GM10266 (cell line): Measurements from ENCODE around the gene HNMT.

Experiments
- DNase-seq: peaks from one replicate; pipeline ENCODE4 v3.0.0; 2012; ENCODE audit errors: extremely low spot score
- TF ChIP-seq, protein P1 (sequence below): IDR thresholded peaks from 2 replicates; pipeline ENCODE4 v1.5.1; 2012; ENCODE audit warnings: mild to moderate bottlenecking, low read depth; ENCODE audit not compliant: control insufficient read depth, insufficient read depth; ENCODE audit errors: missing control alignments

HNMT gene

DNA sequence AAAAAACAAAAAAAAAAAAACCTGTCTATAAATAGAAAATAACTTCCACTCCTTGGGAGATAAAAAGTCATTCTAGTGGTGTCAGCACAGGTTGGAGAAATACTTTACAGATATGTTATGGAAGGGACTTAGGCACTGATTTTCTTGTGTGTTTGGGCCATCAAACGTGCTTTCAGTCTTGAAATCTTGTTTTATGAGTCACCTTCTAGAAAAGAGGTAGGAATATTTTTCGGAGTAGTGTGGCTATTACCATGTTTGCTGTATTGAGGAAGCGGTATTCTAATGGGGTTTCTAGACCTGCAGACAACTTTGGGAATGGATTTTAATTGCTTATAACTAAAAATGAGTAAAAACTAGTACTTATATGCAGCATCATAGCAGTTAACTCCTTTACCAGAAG, 12.0 kb downstream of the HNMT start:
- DNase-seq, result no peak
- TF ChIP-seq, protein P1, sequence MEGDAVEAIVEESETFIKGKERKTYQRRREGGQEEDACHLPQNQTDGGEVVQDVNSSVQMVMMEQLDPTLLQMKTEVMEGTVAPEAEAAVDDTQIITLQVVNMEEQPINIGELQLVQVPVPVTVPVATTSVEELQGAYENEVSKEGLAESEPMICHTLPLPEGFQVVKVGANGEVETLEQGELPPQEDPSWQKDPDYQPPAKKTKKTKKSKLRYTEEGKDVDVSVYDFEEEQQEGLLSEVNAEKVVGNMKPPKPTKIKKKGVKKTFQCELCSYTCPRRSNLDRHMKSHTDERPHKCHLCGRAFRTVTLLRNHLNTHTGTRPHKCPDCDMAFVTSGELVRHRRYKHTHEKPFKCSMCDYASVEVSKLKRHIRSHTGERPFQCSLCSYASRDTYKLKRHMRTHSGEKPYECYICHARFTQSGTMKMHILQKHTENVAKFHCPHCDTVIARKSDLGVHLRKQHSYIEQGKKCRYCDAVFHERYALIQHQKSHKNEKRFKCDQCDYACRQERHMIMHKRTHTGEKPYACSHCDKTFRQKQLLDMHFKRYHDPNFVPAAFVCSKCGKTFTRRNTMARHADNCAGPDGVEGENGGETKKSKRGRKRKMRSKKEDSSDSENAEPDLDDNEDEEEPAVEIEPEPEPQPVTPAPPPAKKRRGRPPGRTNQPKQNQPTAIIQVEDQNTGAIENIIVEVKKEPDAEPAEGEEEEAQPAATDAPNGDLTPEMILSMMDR, result no peak

- DNase-seq, result no peak
- TF ChIP-seq, protein P1, result no peak
Observed at GRCh38 chr2:137977790-137978189, 13.5 kb downstream of the HNMT start.

- TF ChIP-seq, protein P1, result no peak
- no peak for DNase-seq
Observed at GRCh38 chr2:137980459-137980858, 16.2 kb downstream of the HNMT start.

- TF ChIP-seq, protein P1, result no peak
- DNase-seq, result no peak
Observed at GRCh38 chr2:137981112-137981656, 16.9 kb downstream of the HNMT start.

DNA sequence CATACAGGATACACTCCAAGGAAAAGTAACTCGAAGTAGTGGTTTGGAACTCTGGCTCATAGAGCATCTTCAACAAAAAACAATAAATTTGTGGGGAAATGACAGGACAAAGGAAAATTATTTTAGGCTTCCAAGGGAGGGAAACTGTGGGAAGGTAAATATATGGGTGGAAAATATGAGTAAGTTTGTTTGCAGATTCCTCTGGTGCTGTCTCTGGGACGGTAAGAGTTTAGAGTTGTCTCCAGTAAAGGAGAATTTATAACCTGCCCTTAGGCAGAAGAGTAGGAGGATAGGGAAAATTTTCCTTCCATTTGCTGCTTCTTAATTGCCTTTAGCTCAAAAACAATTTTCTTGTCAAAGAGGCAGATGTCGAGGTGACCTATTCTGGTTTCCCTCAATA, 19.3 kb downstream of the HNMT start:
- no peak for DNase-seq
- TF ChIP-seq, protein P1, result no peak

- DNase-seq, result no peak
- TF ChIP-seq, protein P1, result no peak
Observed at GRCh38 chr2:137986268-137986667, 22.0 kb downstream of the HNMT start.

- TF ChIP-seq, protein P1, result no peak
Observed at GRCh38 chr2:137987011-137987410, 22.7 kb downstream of the HNMT start.

More at GRCh38 chr2:137987011-137987410, 22.7 kb downstream of the HNMT start:
- DNase-seq, result no peak
